Uterus (tissue), 4 donors: Measurements from ENCODE around the gene RAD51B. TPM values are rescaled to one million over a fixed set of nuclear protein-coding genes. Genes with fewer than 3 reads are reported as not detected.

Experiments
- DNase-seq, 2 donors: peaks; one replicate each; pipeline ENCODE4 v3.0.0-alpha.2; 2019 to 2020
- H3K27ac ChIP-seq, 2 donors: fragments of 200-600 bp; sonication (generic); 1 replicate in 1 of 2; 2 replicates in 1 of 2; pipeline ENCODE4 v1.5.1; 2016 to 2018
- H3K27me3 ChIP-seq, 2 donors: fragments of 200-600 bp; sonication (generic); one replicate each; pipeline ENCODE4 v1.5.1; 2018 to 2019; ENCODE audit warnings: control low read depth in 1 of 2
- H3K36me3 ChIP-seq, 2 donors: fragments of 200-600 bp; sonication (generic); one replicate each; pipeline ENCODE4 v1.5.1; 2019; ENCODE audit warnings: control low read depth in 1 of 2
- H3K4me1 ChIP-seq, 2 donors: fragments of 200-600 bp; sonication (generic); one replicate each; pipeline ENCODE4 v1.5.1; 2018 to 2019; ENCODE audit warnings: control low read depth in 1 of 2
- H3K4me3 ChIP-seq, 2 donors: fragments of 200-600 bp; sonication (generic); 1 replicate in 1 of 2; 2 replicates in 1 of 2; pipeline ENCODE4 v1.5.1; 2018 to 2019; ENCODE audit warnings: mild to moderate bottlenecking in 1 of 2
- H3K9me3 ChIP-seq, 2 donors: fragments of 200-600 bp; sonication (generic); one replicate each; pipeline ENCODE4 v1.5.1; 2019; ENCODE audit warnings: control low read depth in 1 of 2
- POLR2A ChIP-seq, 2 donors: fragments of 450-650 bp; IDR thresholded peaks; one replicate each; pipeline ENCODE4 v1.6.1; 2016; ENCODE audit warnings: antibody characterized with exemption in 2 of 2, mild to moderate bottlenecking in 1 of 2, moderate library complexity in 1 of 2
- intact Hi-C: fragments of 100-400 bp; cut with DNase I; formaldehyde crosslinking; loops from one replicate; pipeline ENCODE4 v1.15.1; 2023; ENCODE audit warnings: low total_unique reads
- total RNA-seq, 4 donors: library from RNA; depleted of rRNA in 3 of 4; stranded (reverse); fragments of >200 nt in 3 of 4; gene quantifications; one replicate each; pipeline versions ENCODE4 v1.1.0 to v1.2.4, GENCODE V29; 2014 to 2023
- TF ChIP-seq, protein P1 (sequence below), 4 experiments: fragments of 200-600 bp in 2 of 4; fragments of 450-650 bp in 2 of 4; sonication (generic) in 2 of 4; IDR thresholded peaks; one replicate each; pipeline ENCODE4 v1.5.1; 2016 to 2019; ENCODE audit warnings: antibody characterized with exemption in 4 of 4, mild to moderate bottlenecking in 2 of 4, moderate library complexity in 1 of 4
- donor health status: DM: yes; HTN: yes; CAD: no.

RAD51B gene
- total RNA-seq, 4 donors from 2014 or later, result 29.5 to 100.0 (median 70.3) TPM

DNA sequence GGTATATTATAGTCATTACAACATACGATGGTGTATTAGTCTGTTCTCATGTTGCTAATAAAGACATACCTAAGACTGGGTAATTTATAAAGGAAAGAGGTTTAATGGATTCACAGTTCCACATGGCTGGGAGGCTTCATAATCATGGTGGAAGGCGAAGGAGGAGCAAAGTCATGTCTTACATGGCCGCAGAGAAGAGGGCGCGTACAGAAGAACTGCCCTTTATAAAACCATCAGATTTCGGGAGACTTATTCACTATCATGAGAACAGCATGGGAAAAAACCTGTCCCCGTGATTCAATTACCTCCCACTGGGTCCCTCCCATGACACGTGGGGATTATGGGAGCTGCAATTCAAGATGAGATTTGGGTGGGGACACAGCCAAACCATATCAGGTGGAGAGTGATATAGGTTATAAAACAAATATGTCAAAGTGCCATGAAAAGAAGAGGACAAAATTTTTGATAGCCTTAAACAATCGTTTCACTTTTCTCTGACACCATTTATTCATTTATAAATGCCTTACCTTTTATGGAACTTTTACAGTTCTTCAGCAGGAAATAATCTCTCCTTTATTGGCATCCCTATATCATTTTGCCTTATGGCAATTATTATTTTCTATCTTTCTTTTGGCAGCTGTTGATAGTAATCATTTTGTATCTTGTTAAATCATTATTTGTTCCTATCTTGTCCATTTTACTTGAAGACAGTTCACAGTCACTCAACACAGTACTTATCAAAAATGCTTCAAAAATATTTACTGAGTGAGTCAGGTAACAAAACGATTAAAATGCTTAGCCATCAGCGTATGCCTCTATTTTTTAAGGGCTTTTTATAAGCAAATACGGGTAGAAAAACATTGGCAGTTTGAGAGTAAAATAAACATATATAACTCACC is 196.0 kb downstream of the RAD51B start:
- H3K36me3 ChIP-seq, result no peaks in the 10 kb centered on the region
- H3K4me1 ChIP-seq, result peaks cover 0 to 5% of the 10 kb centered on the region in 2 donors
- DNase-seq, result no peak
- H3K27ac ChIP-seq, result peak overlapping the region; percentile 63 to 84
- H3K9me3 ChIP-seq, result no peaks in the 10 kb centered on the region
- H3K4me3 ChIP-seq, result no peak overlapping the region
- no peak for TF ChIP-seq POLR2A (IDR thresholded peaks at IDR 0.05)
- TF ChIP-seq, protein P1, sequence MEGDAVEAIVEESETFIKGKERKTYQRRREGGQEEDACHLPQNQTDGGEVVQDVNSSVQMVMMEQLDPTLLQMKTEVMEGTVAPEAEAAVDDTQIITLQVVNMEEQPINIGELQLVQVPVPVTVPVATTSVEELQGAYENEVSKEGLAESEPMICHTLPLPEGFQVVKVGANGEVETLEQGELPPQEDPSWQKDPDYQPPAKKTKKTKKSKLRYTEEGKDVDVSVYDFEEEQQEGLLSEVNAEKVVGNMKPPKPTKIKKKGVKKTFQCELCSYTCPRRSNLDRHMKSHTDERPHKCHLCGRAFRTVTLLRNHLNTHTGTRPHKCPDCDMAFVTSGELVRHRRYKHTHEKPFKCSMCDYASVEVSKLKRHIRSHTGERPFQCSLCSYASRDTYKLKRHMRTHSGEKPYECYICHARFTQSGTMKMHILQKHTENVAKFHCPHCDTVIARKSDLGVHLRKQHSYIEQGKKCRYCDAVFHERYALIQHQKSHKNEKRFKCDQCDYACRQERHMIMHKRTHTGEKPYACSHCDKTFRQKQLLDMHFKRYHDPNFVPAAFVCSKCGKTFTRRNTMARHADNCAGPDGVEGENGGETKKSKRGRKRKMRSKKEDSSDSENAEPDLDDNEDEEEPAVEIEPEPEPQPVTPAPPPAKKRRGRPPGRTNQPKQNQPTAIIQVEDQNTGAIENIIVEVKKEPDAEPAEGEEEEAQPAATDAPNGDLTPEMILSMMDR (IDR thresholded peaks at IDR 0.05), result no peak
- intact Hi-C loops, result no loop called here
- H3K27me3 ChIP-seq, result no peaks in the 10 kb centered on the region

DNA sequence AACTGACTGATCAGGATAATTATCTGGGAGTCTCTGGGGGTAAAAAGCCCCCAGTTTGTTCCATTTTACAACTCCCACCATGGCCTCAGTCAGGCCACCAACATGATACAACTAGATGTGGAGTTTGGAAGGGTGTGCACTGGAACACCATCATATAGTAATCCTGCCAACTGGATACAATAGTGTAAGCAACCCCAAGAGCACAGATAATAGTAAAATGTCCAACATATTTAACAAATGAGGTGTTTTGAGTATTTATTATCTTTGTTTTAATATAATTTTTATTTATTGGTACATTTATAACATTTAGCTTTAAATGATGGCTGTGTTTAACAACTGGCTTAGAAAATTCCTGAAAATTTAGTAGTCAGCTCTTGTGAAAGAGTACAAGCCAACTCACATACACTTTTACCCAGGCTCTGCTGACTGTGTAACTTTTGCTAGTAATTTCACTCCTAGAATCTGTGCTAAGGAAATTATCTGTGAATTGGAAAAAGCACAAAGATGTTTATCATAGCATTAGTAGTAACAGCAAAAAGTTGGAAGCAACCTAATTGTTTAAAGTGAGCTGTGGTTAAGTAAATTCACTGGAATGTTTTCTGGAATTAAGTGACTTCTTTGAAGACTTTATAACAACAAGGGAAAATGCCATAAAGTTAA is 196.8 kb downstream of the RAD51B start:
- no peak for TF ChIP-seq POLR2A (IDR thresholded peaks at IDR 0.05)
- TF ChIP-seq, protein P1 (IDR thresholded peaks at IDR 0.05), result no peak
- H3K4me1 ChIP-seq, result peaks cover 0 to 5% of the 10 kb centered on the region in 2 donors

DNA sequence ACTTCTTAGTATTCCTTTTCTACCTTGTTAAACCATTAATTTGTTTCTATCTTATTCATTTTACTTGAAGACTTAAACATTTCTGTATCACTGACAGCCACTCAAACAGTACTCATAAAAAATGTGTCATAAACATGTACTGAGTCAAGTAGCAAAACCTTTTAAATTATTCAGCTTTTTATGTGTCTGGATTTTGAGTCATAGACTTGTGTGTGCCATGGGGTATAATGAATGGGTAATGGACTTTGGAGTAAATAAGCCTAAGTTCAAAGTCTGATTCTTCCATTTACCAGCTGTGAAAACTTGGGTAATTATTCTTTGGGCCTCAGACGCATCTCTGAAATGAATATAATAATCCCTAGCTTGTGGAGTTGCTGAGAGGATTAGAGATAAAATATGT is 199.0 kb downstream of the RAD51B start:
- intact Hi-C loops, result no loop called here
- TF ChIP-seq, protein P1 (IDR thresholded peaks at IDR 0.05), result no peak
- no peak for TF ChIP-seq POLR2A (IDR thresholded peaks at IDR 0.05)
- H3K36me3 ChIP-seq, result no peaks in the 10 kb centered on the region
- peak overlapping the region; percentile 63 to 84 for H3K27ac ChIP-seq
- H3K4me3 ChIP-seq, result no peak overlapping the region
- H3K4me1 ChIP-seq, result no peaks in the 10 kb centered on the region
- no peak for DNase-seq
- H3K27me3 ChIP-seq, result no peaks in the 10 kb centered on the region
- H3K9me3 ChIP-seq, result no peaks in the 10 kb centered on the region

More for the DNA sequence above, 196.8 kb downstream of the RAD51B start:
- no peaks in the 10 kb centered on the region for H3K9me3 ChIP-seq
- peak overlapping the region; percentile 63 to 84 for H3K27ac ChIP-seq
- intact Hi-C loops, result no loop called here
- no peaks in the 10 kb centered on the region for H3K27me3 ChIP-seq
- H3K36me3 ChIP-seq, result no peaks in the 10 kb centered on the region
- no peak overlapping the region for H3K4me3 ChIP-seq
- no peak for DNase-seq

DNA sequence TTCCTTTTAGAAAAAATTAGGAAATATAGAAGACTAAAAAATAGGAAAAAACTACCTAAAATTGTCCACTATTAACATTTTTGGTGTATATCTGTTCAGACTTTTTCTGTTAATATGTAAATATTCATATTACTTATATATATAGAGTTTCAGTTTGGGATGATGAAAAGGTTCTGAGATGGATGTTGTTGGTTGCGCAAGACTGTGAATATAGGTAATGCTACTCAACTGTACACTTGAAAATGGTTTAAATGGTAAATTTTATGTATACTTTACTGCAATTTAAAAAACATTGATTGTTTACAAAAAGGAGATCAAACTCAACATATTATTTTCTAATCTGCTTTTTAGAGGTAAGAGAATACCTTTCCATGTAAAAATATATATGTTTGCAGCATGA is 200.9 kb downstream of the RAD51B start:
- no peaks in the 10 kb centered on the region for H3K9me3 ChIP-seq
- no peaks in the 10 kb centered on the region for H3K4me1 ChIP-seq
- no peak for DNase-seq
- peak overlapping the region; percentile 40 to 84 for H3K27ac ChIP-seq
- H3K36me3 ChIP-seq, result no peaks in the 10 kb centered on the region
- intact Hi-C loops, result no loop called here
- H3K27me3 ChIP-seq, result no peaks in the 10 kb centered on the region
- H3K4me3 ChIP-seq, result no peak overlapping the region
- TF ChIP-seq, protein P1 (IDR thresholded peaks at IDR 0.05), result no peak
- no peak for TF ChIP-seq POLR2A (IDR thresholded peaks at IDR 0.05)
